T follicular helper cell (primary cell): Measurements from ENCODE around the gene PRDM4.

Experiments used
- DNase-seq: peaks from one replicate; pipeline ENCODE4 v3.0.0-alpha.2; 2020; ENCODE audit warnings: low read depth

Gene PRDM4

GRCh38 chr12:107685360-107686248, 75.3 kb downstream of the PRDM4 start, which contains the start of gene PWP1:
Gene PWP1, plus strand, starts transcription at chr12:107685799. Its CDS starts 101 bp downstream, at chr12:107685900.
- DNase-seq: peak; percentile 92

- no peak for DNase-seq
Measured at GRCh38 chr12:107684990-107685359, 76.0 kb downstream of the PRDM4 start.

GRCh38 chr12:107684029-107684795, 76.7 kb downstream of the PRDM4 start:
- no peak for DNase-seq
